Activated CD4-positive, alpha-beta T cell treated with anti-CD3 and anti-CD28 coated beads, Interleukin-2, Interleukin-6, amounts not matched to agents 100 ng/mL and 50 ng/mL, durations not matched to agents 16 hours and 8 hours (primary cell): ENCODE measurements around the gene AREG.

Experiments used
- DNase-seq: peaks from one replicate; pipeline ENCODE4 v3.0.0-alpha.2; 2020

AREG gene

GRCh38 chr4:74433043-74433442 lies 11.9 kb upstream of the AREG start:
- no peak for DNase-seq

GRCh38 chr4:74433541-74434172 lies 11.3 kb upstream of the AREG start:
- DNase-seq = no peak

- DNase-seq = no peak
These were observed 9.6 kb upstream of the AREG start for GRCh38 chr4:74435296-74435695.

- no peak for DNase-seq
These were observed 7.1 kb upstream of the AREG start for GRCh38 chr4:74437866-74438265.

- no peak for DNase-seq
These were observed 6.3 kb upstream of the AREG start for GRCh38 chr4:74438661-74439060.

GRCh38 chr4:74439952-74440351 lies 5.0 kb upstream of the AREG start:
- DNase-seq = no peak

- DNase-seq = no peak
These were observed 4.6 kb upstream of the AREG start for GRCh38 chr4:74440356-74440755.

- no peak for DNase-seq
These were observed 3.2 kb upstream of the AREG start for GRCh38 chr4:74441744-74442143.

- DNase-seq = no peak
These were observed 1.4 kb downstream of the AREG start for GRCh38 chr4:74446193-74446868.

GRCh38 chr4:74446896-74447295 lies 2.0 kb downstream of the AREG start:
- no peak for DNase-seq

- no peak for DNase-seq
These were observed 2.8 kb downstream of the AREG start for GRCh38 chr4:74447636-74448233.

- DNase-seq = no peak
These were observed 4.8 kb downstream of the AREG start for GRCh38 chr4:74449571-74450297.

GRCh38 chr4:74450298-74450683 lies 5.4 kb downstream of the AREG start:
- DNase-seq = no peak

GRCh38 chr4:74451214-74451661 lies 6.3 kb downstream of the AREG start:
- no peak for DNase-seq

- DNase-seq = no peak
These were observed 8.2 kb downstream of the AREG start for GRCh38 chr4:74453037-74453635.

- no peak for DNase-seq
These were observed 9.2 kb downstream of the AREG start for GRCh38 chr4:74453829-74454742.

- DNase-seq = no peak
These were observed 10.6 kb downstream of the AREG start for GRCh38 chr4:74455361-74456055.

GRCh38 chr4:74456056-74456744 lies 11.3 kb downstream of the AREG start:
- DNase-seq = no peak

GRCh38 chr4:74456849-74457395 lies 12.0 kb downstream of the AREG start:
- DNase-seq = no peak

- DNase-seq = no peak
These were observed 15.9 kb downstream of the AREG start for GRCh38 chr4:74460833-74461232.

- DNase-seq = no peak
These were observed 18.2 kb downstream of the AREG start for GRCh38 chr4:74463123-74463522.
